Lower leg skin (tissue), 3 donors: ENCODE data around the gene AMPD1.

Experiments
- POLR2A ChIP-seq, 2 donors: fragments of 450-650 bp; IDR thresholded peaks; one replicate each; pipeline ENCODE4 v1.6.1; 2016 to 2017; ENCODE audit warnings: antibody characterized with exemption in 2 of 2, mild to moderate bottlenecking in 1 of 2, moderate library complexity in 1 of 2
- TF ChIP-seq, protein P1 (sequence below), 3 donors: fragments of 450-650 bp; IDR thresholded peaks; one replicate each; pipeline ENCODE4 v1.5.1; 2016; ENCODE audit warnings: antibody characterized with exemption in 3 of 3, mild to moderate bottlenecking in 3 of 3, moderate library complexity in 2 of 3

DNA sequence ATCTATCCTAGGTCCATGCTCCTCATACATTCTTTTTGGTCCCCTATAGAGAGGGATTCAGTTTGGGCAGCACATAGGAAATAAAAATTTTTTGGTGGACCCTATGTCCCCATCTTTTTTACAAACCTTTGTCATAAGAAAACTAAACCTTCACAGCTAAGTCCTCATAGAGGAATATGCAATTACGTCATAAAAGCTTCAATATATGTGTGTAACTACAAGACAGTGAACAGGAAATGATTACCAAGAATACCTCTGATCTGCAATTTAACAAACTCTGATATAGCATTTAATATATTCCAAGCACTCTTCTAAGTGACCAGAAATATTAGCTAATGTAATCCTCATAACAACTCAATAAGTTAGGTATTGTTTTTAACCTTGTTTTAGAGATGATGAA lies 19.2 kb downstream of the AMPD1 start:
- TF ChIP-seq, protein P1, sequence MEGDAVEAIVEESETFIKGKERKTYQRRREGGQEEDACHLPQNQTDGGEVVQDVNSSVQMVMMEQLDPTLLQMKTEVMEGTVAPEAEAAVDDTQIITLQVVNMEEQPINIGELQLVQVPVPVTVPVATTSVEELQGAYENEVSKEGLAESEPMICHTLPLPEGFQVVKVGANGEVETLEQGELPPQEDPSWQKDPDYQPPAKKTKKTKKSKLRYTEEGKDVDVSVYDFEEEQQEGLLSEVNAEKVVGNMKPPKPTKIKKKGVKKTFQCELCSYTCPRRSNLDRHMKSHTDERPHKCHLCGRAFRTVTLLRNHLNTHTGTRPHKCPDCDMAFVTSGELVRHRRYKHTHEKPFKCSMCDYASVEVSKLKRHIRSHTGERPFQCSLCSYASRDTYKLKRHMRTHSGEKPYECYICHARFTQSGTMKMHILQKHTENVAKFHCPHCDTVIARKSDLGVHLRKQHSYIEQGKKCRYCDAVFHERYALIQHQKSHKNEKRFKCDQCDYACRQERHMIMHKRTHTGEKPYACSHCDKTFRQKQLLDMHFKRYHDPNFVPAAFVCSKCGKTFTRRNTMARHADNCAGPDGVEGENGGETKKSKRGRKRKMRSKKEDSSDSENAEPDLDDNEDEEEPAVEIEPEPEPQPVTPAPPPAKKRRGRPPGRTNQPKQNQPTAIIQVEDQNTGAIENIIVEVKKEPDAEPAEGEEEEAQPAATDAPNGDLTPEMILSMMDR (IDR thresholded peaks at IDR 0.05), result no peak
- TF ChIP-seq POLR2A (IDR thresholded peaks at IDR 0.05), result no peak
